Lower leg skin (tissue), 3 donors: ENCODE data around the gene TRAF2.

Experiments
- CTCF ChIP-seq, 3 donors: fragments of 450-650 bp; IDR thresholded peaks; one replicate each; pipeline ENCODE4 v1.5.1; 2016; ENCODE audit warnings: antibody characterized with exemption in 3 of 3, mild to moderate bottlenecking in 3 of 3, moderate library complexity in 2 of 3
- POLR2A ChIP-seq, 2 donors: fragments of 450-650 bp; IDR thresholded peaks; one replicate each; pipeline ENCODE4 v1.6.1; 2016 to 2017; ENCODE audit warnings: antibody characterized with exemption in 2 of 2, mild to moderate bottlenecking in 1 of 2, moderate library complexity in 1 of 2

DNA sequence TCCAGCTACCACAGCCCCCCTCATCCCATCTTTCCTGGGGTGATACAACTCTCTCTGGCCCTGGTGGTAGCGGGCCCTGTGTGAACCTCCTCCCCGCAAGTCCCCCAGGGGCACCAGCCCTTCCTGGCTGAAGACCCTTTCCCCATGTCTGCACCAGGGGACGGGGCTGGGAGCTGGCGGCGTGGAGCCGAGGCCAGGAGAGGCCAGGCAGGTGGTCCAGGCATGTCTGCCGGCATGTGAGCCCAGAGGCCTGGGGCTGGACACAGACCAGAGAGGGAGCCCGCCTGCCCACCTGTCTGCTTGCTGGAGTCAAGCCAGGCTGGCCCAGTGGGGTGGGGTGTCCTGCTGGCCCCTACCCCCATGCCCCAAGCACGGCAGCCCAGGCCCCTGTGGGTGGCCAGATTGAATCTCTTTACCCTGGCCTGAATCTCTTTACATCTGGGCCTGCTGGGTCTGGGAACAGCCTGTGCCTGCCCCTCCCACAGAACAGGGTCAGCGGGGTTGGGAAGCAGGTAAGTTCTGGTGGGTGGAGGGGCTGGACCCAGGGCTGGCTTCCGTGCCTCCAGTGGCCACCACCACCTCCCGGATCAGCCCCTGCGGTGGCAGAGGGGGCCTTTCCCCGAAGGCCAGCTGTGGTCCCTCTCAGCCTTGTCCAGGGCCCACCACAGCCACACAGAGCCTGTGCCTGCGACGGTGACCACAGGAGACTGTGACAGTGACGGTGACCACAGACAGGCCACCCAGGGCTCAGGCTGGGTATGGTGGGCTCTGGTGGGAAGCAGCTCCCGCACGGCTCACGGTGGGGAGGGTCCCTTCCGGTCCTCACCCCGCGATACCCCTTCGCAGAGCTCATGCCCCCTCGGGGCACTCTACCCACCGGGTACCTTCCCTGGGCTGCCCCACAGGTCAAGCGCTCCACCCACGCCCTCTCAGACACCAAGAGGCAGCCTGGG is 72.9 kb downstream of the TRAF2 start:
- TF ChIP-seq POLR2A (IDR thresholded peaks at IDR 0.05) = no peak
- no peak for TF ChIP-seq CTCF (IDR thresholded peaks at IDR 0.05)
